ENCODE measurements around the gene OR10V1. TPM values are rescaled to one million over a fixed set of nuclear protein-coding genes. Genes with fewer than 3 reads are reported as not detected.

The OR10V1 gene
- total RNA-seq, 6 donors from 2014 or later = not detected

GRCh38 chr11:59756845-59757244, 43.2 kb upstream of the OR10V1 start:
- TF ChIP-seq, protein P1, sequence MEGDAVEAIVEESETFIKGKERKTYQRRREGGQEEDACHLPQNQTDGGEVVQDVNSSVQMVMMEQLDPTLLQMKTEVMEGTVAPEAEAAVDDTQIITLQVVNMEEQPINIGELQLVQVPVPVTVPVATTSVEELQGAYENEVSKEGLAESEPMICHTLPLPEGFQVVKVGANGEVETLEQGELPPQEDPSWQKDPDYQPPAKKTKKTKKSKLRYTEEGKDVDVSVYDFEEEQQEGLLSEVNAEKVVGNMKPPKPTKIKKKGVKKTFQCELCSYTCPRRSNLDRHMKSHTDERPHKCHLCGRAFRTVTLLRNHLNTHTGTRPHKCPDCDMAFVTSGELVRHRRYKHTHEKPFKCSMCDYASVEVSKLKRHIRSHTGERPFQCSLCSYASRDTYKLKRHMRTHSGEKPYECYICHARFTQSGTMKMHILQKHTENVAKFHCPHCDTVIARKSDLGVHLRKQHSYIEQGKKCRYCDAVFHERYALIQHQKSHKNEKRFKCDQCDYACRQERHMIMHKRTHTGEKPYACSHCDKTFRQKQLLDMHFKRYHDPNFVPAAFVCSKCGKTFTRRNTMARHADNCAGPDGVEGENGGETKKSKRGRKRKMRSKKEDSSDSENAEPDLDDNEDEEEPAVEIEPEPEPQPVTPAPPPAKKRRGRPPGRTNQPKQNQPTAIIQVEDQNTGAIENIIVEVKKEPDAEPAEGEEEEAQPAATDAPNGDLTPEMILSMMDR (IDR thresholded peaks at IDR 0.05) = no peak
- TF ChIP-seq POLR2A (IDR thresholded peaks at IDR 0.05) (no peak), POLR2AphosphoS5 (IDR thresholded peaks at IDR 0.05) (no peak), EP300 (IDR thresholded peaks at IDR 0.05) (no peak)

DNA sequence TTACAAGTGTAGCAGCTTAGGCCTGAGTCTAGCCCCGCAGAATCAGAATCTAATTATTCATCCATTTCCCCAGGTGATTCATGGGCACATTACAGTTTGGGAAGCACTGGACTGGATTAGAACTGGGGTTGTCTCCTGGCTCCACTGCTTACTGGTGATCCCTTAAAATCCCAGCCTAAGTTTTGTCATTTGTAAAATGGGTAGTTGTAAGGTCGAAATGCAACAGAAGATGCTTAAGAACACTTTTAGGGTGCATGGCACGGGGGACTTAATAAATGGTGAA, 42.9 kb upstream of the OR10V1 start:
- peak overlapping the region; percentile 96 to 99 (median 98) for H3K27ac ChIP-seq
- 31% methylated on average over 3 of the region's 3 CpGs for WGBS, 2 donors

More at GRCh38 chr11:59756845-59757244, 43.2 kb upstream of the OR10V1 start:
- 35 to 45% methylated on average over 4 of the region's 4 CpGs for WGBS, 2 donors
- no peaks in the 10 kb centered on the region for H3K36me3 ChIP-seq
- H3K27ac ChIP-seq = peak overlapping the region; percentile 96 to 99 (median 98)
- ATAC-seq (ENCODE audit: low FRiP score in 2 of 2) (peak in 1 of 2 donors; percentile 3), DNase-seq (peak in 1 of 2 donors; percentile 74)
- peak overlapping the region; percentile 17 to 99 (median 92) for H3K4me3 ChIP-seq
- H3K9me3 ChIP-seq = no peaks in the 10 kb centered on the region
- peaks cover 20 to 36% (median 27%) of the 10 kb centered on the region in 4 donors for H3K4me1 ChIP-seq
- no peaks in the 10 kb centered on the region for H3K27me3 ChIP-seq

GRCh38 chr11:59755701-59756557, 42.3 kb upstream of the OR10V1 start:
- peak; percentile 89 to 91 for DNase-seq
- 7 to 26% methylated on average over 5 to 21 of the region's 23 CpGs for WGBS, 2 donors
- peak overlapping the region; percentile 88 to 99 (median 92) for H3K4me3 ChIP-seq
- TF ChIP-seq EP300 (IDR thresholded peaks at IDR 0.05) (peak in 1 of 4 donors; percentile 64), POLR2A (IDR thresholded peaks at IDR 0.05) (no peak), POLR2AphosphoS5 (IDR thresholded peaks at IDR 0.05) (peak; percentile 65 to 84)
- TF ChIP-seq, protein P1 (IDR thresholded peaks at IDR 0.05) = no peak
- no peaks in the 10 kb centered on the region for H3K27me3 ChIP-seq
- peak overlapping the region; percentile 96 to 99 (median 98) for H3K27ac ChIP-seq
- peak; percentile 87 to 91 for ATAC-seq (ENCODE audit: low FRiP score in 2 of 2)
- no peaks in the 10 kb centered on the region for H3K36me3 ChIP-seq
- H3K9me3 ChIP-seq = no peaks in the 10 kb centered on the region
- peaks cover 15 to 34% (median 22%) of the 10 kb centered on the region in 4 donors for H3K4me1 ChIP-seq

More for the DNA sequence above, 42.9 kb upstream of the OR10V1 start:
- Histone ChIP-seq H3K27me3 (no peaks in the 10 kb centered on the region), H3K36me3 (no peaks in the 10 kb centered on the region), H3K4me1 (peaks cover 17 to 34% (median 23%) of the 10 kb centered on the region in 4 donors), H3K9me3 (no peaks in the 10 kb centered on the region), H3K4me3 (peak overlapping the region; percentile 17 to 99 (median 92))
- DNase-seq (no peak), ATAC-seq (ENCODE audit: low FRiP score in 2 of 2) (no peak)
- TF ChIP-seq, protein P1 (IDR thresholded peaks at IDR 0.05) = no peak
- TF ChIP-seq POLR2A (IDR thresholded peaks at IDR 0.05) = no peak

GRCh38 chr11:59754859-59755700, 41.4 kb upstream of the OR10V1 start, which contains the start of gene STX3:
TSS of gene STX3 (plus strand) at chr11:59755376. CDS start at chr11:59755606, 230 bp downstream.
- Histone ChIP-seq H3K27me3 (no peaks in the 10 kb centered on the region), H3K27ac (peak within 1 kb of the TSS; percentile 96 to 99 (median 98)), H3K4me3 (peak within 1 kb of the TSS; percentile 88 to 99 (median 92)), H3K4me1 (peaks cover 15 to 34% (median 20%) of the 10 kb centered on the region in 4 donors), H3K9me3 (no peaks in the 10 kb centered on the region), H3K36me3 (no peaks in the 10 kb centered on the region)
- WGBS, 2 donors = 0 to 1% methylated on average over 25 to 62 of the region's 80 CpGs
- DNase-seq (peak; percentile 85 to 96), ATAC-seq (ENCODE audit: low FRiP score in 2 of 2) (peak; percentile 92)
- TF ChIP-seq EP300 (IDR thresholded peaks at IDR 0.05) = peak in 1 of 4 donors; percentile 49
- no peak for TF ChIP-seq POLR2AphosphoS5 (IDR thresholded peaks at IDR 0.05)
- TF ChIP-seq POLR2A (IDR thresholded peaks at IDR 0.05) = peak in 3 of 4 donors; percentile 78 to 86 (median 78)
- TF ChIP-seq, protein P1 (IDR thresholded peaks at IDR 0.05) = peak in 1 of 6 experiments; percentile 15
